PC-9 (cell line): ENCODE results near the gene SND1. TPM values are rescaled to one million over a fixed set of nuclear protein-coding genes. Genes with fewer than 3 reads are reported as not detected.

Experiments used
- BruUV-seq: library from RNA; stranded (reverse); fragments of 400-500 nt; replicated peaks from 2 replicates; lab custom pipeline; 2021; lab: Mats Ljungman, UMichigan
- CTCF ChIA-PET: fragments of 300-600 bp; sonication (Branson Sonifier 250); formaldehyde crosslinking; loops from one replicate; lab custom pipeline; 2022; ENCODE audit warnings: antibody characterized with exemption; lab: Charles Lee
- POLR2A ChIA-PET: fragments of 300-600 bp; sonication (Branson Sonifier 250); formaldehyde crosslinking; loops from one replicate; lab custom pipeline; 2022; ENCODE audit warnings: antibody characterized with exemption; ENCODE audit not compliant: unreplicated experiment; lab: Charles Lee
- DNase-seq, 2 experiments: peaks; one replicate each; pipeline versions ENCODE4 v3.0.0 to v3.0.0-alpha.2; 2015 to 2022; ENCODE audit warnings: mixed read lengths in 1 of 2
- H2AFZ ChIP-seq: fragments of 200-600 bp; sonication (generic); 2 replicates; pipeline ENCODE4 v1.8.1; 2017; ENCODE audit warnings: antibody characterized with exemption
- H3F3A ChIP-seq: fragments of 200-600 bp; sonication (generic); 2 replicates; pipeline ENCODE4 v1.8.1; 2017; ENCODE audit warnings: antibody characterized with exemption, mild to moderate bottlenecking, low read depth; ENCODE audit not compliant: insufficient read depth
- H3K27ac ChIP-seq: fragments of 200-600 bp; sonication (generic); 2 replicates; pipeline ENCODE4 v1.6.1; 2016; ENCODE audit warnings: mixed run types
- H3K27me3 ChIP-seq: fragments of 200-600 bp; sonication (generic); 2 replicates; pipeline ENCODE4 v1.6.1; 2016; ENCODE audit warnings: low read depth, mixed run types; ENCODE audit not compliant: insufficient read depth
- H3K36me3 ChIP-seq: fragments of 200-600 bp; sonication (generic); 2 replicates; pipeline ENCODE4 v1.6.1; 2016; ENCODE audit warnings: low read depth, mixed run types
- H3K4me1 ChIP-seq: fragments of 200-600 bp; sonication (generic); replicated peaks from 2 replicates; pipeline ENCODE4 v1.6.1; 2016; ENCODE audit warnings: mixed run types; ENCODE audit not compliant: insufficient read depth
- H3K4me2 ChIP-seq: fragments of 200-600 bp; sonication (generic); 2 replicates; pipeline ENCODE4 v1.6.1; 2017; ENCODE audit warnings: mixed run types
- H3K4me3 ChIP-seq: fragments of 200-600 bp; sonication (generic); 2 replicates; pipeline ENCODE4 v1.6.1; 2016; ENCODE audit warnings: mixed run types
- H3K79me2 ChIP-seq: fragments of 200-600 bp; sonication (generic); 2 replicates; pipeline ENCODE4 v1.6.1; 2017; ENCODE audit warnings: low read depth, mixed run types
- H3K9me2 ChIP-seq: fragments of 200-600 bp; sonication (generic); 2 replicates; pipeline ENCODE4 v1.8.1; 2017; ENCODE audit warnings: mild to moderate bottlenecking; ENCODE audit not compliant: insufficient read depth
- H3K9me3 ChIP-seq: fragments of 200-600 bp; sonication (generic); 2 replicates; pipeline ENCODE4 v1.8.1; 2016; ENCODE audit warnings: low read depth; ENCODE audit not compliant: insufficient read depth
- H4K20me1 ChIP-seq: fragments of 200-600 bp; sonication (generic); 2 replicates; pipeline ENCODE4 v1.8.1; 2017; ENCODE audit not compliant: insufficient read depth
- CTCF ChIP-seq: fragments of 200-600 bp; sonication (generic); conservative IDR thresholded peaks from 2 replicates; pipeline ENCODE4 v1.6.1; 2017; ENCODE audit warnings: mixed run types, antibody characterized with exemption, mild to moderate bottlenecking, moderate library complexity
- EZH2 ChIP-seq: fragments of 200-600 bp; sonication (generic); IDR thresholded peaks from 2 replicates; pipeline ENCODE4 v1.8.0; 2017; ENCODE audit warnings: antibody characterized with exemption, low read depth
- intact Hi-C: fragments of 100-400 bp; cut with micrococcal nuclease; formaldehyde crosslinking; loops from one replicate; pipeline ENCODE4 v1.10.0; 2022; ENCODE audit not compliant: unreplicated experiment
- total RNA-seq: library from RNA; stranded (reverse); gene quantifications from 2 replicates; pipeline ENCODE4 v1.2.3, GENCODE V29; 2021

The SND1 gene
- total RNA-seq, 1 experiment from 2014 or later = 273 TPM

DNA sequence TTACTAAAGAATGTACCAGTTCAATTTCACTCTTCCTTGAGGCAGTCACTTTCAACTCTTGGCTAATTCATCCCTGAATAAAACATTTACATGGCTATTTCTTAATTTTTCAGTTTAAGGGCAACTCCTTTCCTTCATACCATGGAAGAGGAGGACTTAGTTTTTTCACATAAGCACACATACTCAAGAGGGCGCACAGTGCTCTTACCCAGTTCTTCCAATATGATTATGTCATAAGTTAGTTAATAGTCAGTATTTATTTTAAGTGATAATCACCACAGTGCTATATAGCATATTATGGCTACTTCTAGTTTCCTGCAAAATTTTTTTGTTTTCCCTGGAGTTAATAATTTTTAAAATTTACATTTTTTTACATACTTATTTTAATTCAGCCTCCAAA is 58.6 kb downstream of the SND1 start:
- Histone ChIP-seq H3F3A (peaks cover 41% of the 10 kb centered on the region), H3K9me2 (no peaks in the 10 kb centered on the region), H3K4me3 (no peak overlapping the region), H3K36me3 (peaks cover 60% of the 10 kb centered on the region), H4K20me1 (peaks cover 42% of the 10 kb centered on the region), H3K4me1 (no peaks in the 10 kb centered on the region), H3K9me3 (peaks cover 8% of the 10 kb centered on the region), H3K4me2 (no peak overlapping the region), H3K27ac (no peak overlapping the region), H2AFZ (no peak overlapping the region), H3K27me3 (no peaks in the 10 kb centered on the region), H3K79me2 (peaks cover 28% of the 10 kb centered on the region)
- ChIA-PET POLR2A (interaction anchor here (0.7 kb wide), 1 partner anchor 774 kb away, joined by 4 read pairs; no protein-coding TSS in a partner anchor), CTCF (interaction anchor here (1.8 kb wide), 1 partner anchor 499 kb away, joined by 13 read pairs; no protein-coding TSS in a partner anchor)
- intact Hi-C loops = no loop called here
- TF ChIP-seq EZH2 (no peak), CTCF (no peak)
- BruUV-seq = no TSS peak
- no peak for DNase-seq

GRCh38 chr7:127711872-127712271 is 59.9 kb downstream of the SND1 start:
- ChIA-PET POLR2A (no interaction called here), CTCF (no interaction called here)
- no peaks in the 10 kb centered on the region for H3K27me3 ChIP-seq
- no peaks in the 10 kb centered on the region for H3K9me2 ChIP-seq
- no peak for DNase-seq
- no TSS peak for BruUV-seq
- peaks cover 36% of the 10 kb centered on the region for H3F3A ChIP-seq
- no peaks in the 10 kb centered on the region for H3K4me1 ChIP-seq
- peaks cover 8% of the 10 kb centered on the region for H3K9me3 ChIP-seq
- no peak overlapping the region for H3K27ac ChIP-seq
- H3K4me2 ChIP-seq = no peak overlapping the region
- intact Hi-C loops = no loop called here
- no peak overlapping the region for H3K4me3 ChIP-seq
- no peak overlapping the region for H2AFZ ChIP-seq
- no peak for TF ChIP-seq EZH2
- no peak for TF ChIP-seq CTCF
- peaks cover 61% of the 10 kb centered on the region for H3K36me3 ChIP-seq
- H3K79me2 ChIP-seq = peaks cover 41% of the 10 kb centered on the region
- peaks cover 44% of the 10 kb centered on the region for H4K20me1 ChIP-seq

GRCh38 chr7:127713006-127713405 is 61.0 kb downstream of the SND1 start:
- peaks cover 8% of the 10 kb centered on the region for H3K9me3 ChIP-seq
- H3K79me2 ChIP-seq = peaks cover 49% of the 10 kb centered on the region
- CTCF ChIA-PET = no interaction called here
- DNase-seq = no peak
- no peak overlapping the region for H3K4me3 ChIP-seq
- peaks cover 43% of the 10 kb centered on the region for H4K20me1 ChIP-seq
- no TSS peak for BruUV-seq
- intact Hi-C loops = no loop called here
- H3K36me3 ChIP-seq = peaks cover 58% of the 10 kb centered on the region
- H3K4me2 ChIP-seq = no peak overlapping the region
- TF ChIP-seq CTCF = no peak
- TF ChIP-seq EZH2 = no peak
- H3K27me3 ChIP-seq = no peaks in the 10 kb centered on the region
- H3K27ac ChIP-seq = no peak overlapping the region
- H2AFZ ChIP-seq = no peak overlapping the region
- POLR2A ChIA-PET = no interaction called here
- peaks cover 32% of the 10 kb centered on the region for H3F3A ChIP-seq
- no peaks in the 10 kb centered on the region for H3K9me2 ChIP-seq
- no peaks in the 10 kb centered on the region for H3K4me1 ChIP-seq
